NK-92 (cell line): ENCODE measurements around the gene MYO7A.

Experiments used
- DNase-seq: peaks from one replicate; lab custom pipeline; 2025; ENCODE audit not compliant: unreplicated experiment; lab: John Stamatoyannopoulos, UW

The MYO7A gene

GRCh38 chr11:77212314-77213007 is 84.4 kb downstream of the MYO7A start:
- no peak for DNase-seq

GRCh38 chr11:77213029-77213579 is 85.1 kb downstream of the MYO7A start:
- DNase-seq: no peak

- no peak for DNase-seq
Measured at GRCh38 chr11:77213589-77214428, 85.8 kb downstream of the MYO7A start.

- DNase-seq: no peak
Measured at GRCh38 chr11:77214557-77214956, 86.5 kb downstream of the MYO7A start.

GRCh38 chr11:77215106-77215505 is 87.1 kb downstream of the MYO7A start:
- no peak for DNase-seq

- no peak for DNase-seq
Measured at GRCh38 chr11:77217156-77217555, 89.1 kb downstream of the MYO7A start.

GRCh38 chr11:77223797-77224196 is 95.8 kb downstream of the MYO7A start:
- no peak for DNase-seq

GRCh38 chr11:77230878-77231605 is 103.0 kb downstream of the MYO7A start:
- no peak for DNase-seq

- DNase-seq: no peak
Measured at GRCh38 chr11:77231800-77232199, 103.8 kb downstream of the MYO7A start.

GRCh38 chr11:77232242-77232641 is 104.2 kb downstream of the MYO7A start:
- no peak for DNase-seq

GRCh38 chr11:77233011-77233410 is 105.0 kb downstream of the MYO7A start:
- DNase-seq: no peak

GRCh38 chr11:77236901-77237300 is 108.9 kb downstream of the MYO7A start:
- DNase-seq: no peak

- no peak for DNase-seq
Measured at GRCh38 chr11:77244277-77245027, 116.4 kb downstream of the MYO7A start.

- no peak for DNase-seq
Measured at GRCh38 chr11:77249427-77249826, 121.4 kb downstream of the MYO7A start.

GRCh38 chr11:77250881-77251640 is 123.0 kb downstream of the MYO7A start:
- no peak for DNase-seq

- no peak for DNase-seq
Measured at GRCh38 chr11:77252555-77253270, 124.7 kb downstream of the MYO7A start.

- DNase-seq: no peak
Measured at GRCh38 chr11:77253690-77254089, 125.6 kb downstream of the MYO7A start.

GRCh38 chr11:77259641-77260040 is 131.6 kb downstream of the MYO7A start:
- DNase-seq: no peak

- DNase-seq: no peak
Measured at GRCh38 chr11:77262803-77263202, 134.8 kb downstream of the MYO7A start.
